Chondrocyte (in vitro differentiated cells): ENCODE data around the gene MAGEA1. TPM values are rescaled to one million over a fixed set of nuclear protein-coding genes. Genes with fewer than 3 reads are reported as not detected.
"Not testable (repeated sequence)": the region's sequence is repeated elsewhere in the genome, so short reads cannot be mapped to it uniquely, and the experiment has no call there.

Source experiments
- DNase-seq: peaks from one replicate; pipeline ENCODE4 v3.0.0; 2021; ENCODE audit warnings: mixed read lengths, low spot score
- H3K27ac Mint-ChIP-seq: one replicate; pipeline ENCODE4 v1.8.0; 2021; ENCODE audit warnings: mild to moderate bottlenecking, moderate library complexity, mixed read lengths; ENCODE audit not compliant: unreplicated experiment
- H3K27me3 Mint-ChIP-seq: 2 replicates; pipeline ENCODE4 v1.8.0; 2021; ENCODE audit warnings: low read depth, mixed read lengths
- H3K36me3 Mint-ChIP-seq: 2 replicates; pipeline ENCODE4 v1.8.0; 2021; ENCODE audit warnings: low read depth, mixed read lengths
- H3K4me1 Mint-ChIP-seq: 2 replicates; pipeline ENCODE4 v1.8.0; 2021; ENCODE audit warnings: low read depth, mild to moderate bottlenecking, mixed read lengths
- H3K4me3 Mint-ChIP-seq: one replicate; pipeline ENCODE4 v1.8.0; 2021; ENCODE audit warnings: mild to moderate bottlenecking, moderate library complexity, mixed read lengths; ENCODE audit not compliant: unreplicated experiment
- H3K9me3 Mint-ChIP-seq: 2 replicates; pipeline ENCODE4 v1.8.0; 2021; ENCODE audit warnings: low read depth, mixed read lengths
- CTCF ChIP-seq: fragments of 200-600 bp; sonication (generic); IDR thresholded peaks from 2 replicates; pipeline ENCODE4 v1.5.0; 2021; ENCODE audit warnings: antibody characterized with exemption, mild to moderate bottlenecking, moderate library complexity
- long read RNA-seq: library from polyadenylated mRNA; stranded (forward); transcript quantifications from one replicate; pipeline ENCODE4 v2.0.0, GENCODE V29; 2021
- total RNA-seq: library from RNA; stranded (reverse); gene quantifications from 3 replicates; pipeline ENCODE4 v1.2.1, GENCODE V29; 2021

MAGEA1 gene
- not detected in 3 replicates for total RNA-seq
- long read RNA-seq = 0 reads

- H3K36me3 Mint-ChIP-seq = no peaks in the 10 kb centered on the region
- TF ChIP-seq CTCF = no peak
- no peaks in the 10 kb centered on the region for H3K4me1 Mint-ChIP-seq
- H3K9me3 Mint-ChIP-seq = peaks cover 7% of the 10 kb centered on the region
- H3K27ac Mint-ChIP-seq = no peak within 1 kb of the TSS
- no peak for DNase-seq
- H3K4me3 Mint-ChIP-seq = no peak within 1 kb of the TSS
- peaks cover 2% of the 10 kb centered on the region for H3K27me3 Mint-ChIP-seq
Observed at GRCh38 chrX:153179131-153179530, at the start of gene MAGEA1. MAGEA1 (plus strand) TSS chrX:153179284; CDS start chrX:153182390, 3,106 bp downstream.

- H3K27me3 Mint-ChIP-seq, H3K4me1 Mint-ChIP-seq, H3K36me3 Mint-ChIP-seq, H3K4me3 Mint-ChIP-seq, DNase-seq, H3K9me3 Mint-ChIP-seq, H3K27ac Mint-ChIP-seq: not testable (repeated sequence)
Observed at GRCh38 chrX:153132924-153133323, 46.2 kb upstream of the MAGEA1 start.

GRCh38 chrX:153139074-153139473 is 40.0 kb upstream of the MAGEA1 start:
- H3K4me1 Mint-ChIP-seq, H3K27ac Mint-ChIP-seq, H3K36me3 Mint-ChIP-seq, DNase-seq, H3K27me3 Mint-ChIP-seq, H3K9me3 Mint-ChIP-seq, H3K4me3 Mint-ChIP-seq: not testable (repeated sequence)

- not testable (repeated sequence) for H3K36me3 Mint-ChIP-seq, H3K4me3 Mint-ChIP-seq, H3K27me3 Mint-ChIP-seq, H3K9me3 Mint-ChIP-seq, H3K4me1 Mint-ChIP-seq, DNase-seq, H3K27ac Mint-ChIP-seq
Observed at GRCh38 chrX:153146288-153146687, 32.8 kb upstream of the MAGEA1 start.

- no peak for TF ChIP-seq CTCF
- Mint-ChIP-seq H3K9me3 (peaks cover 6% of the 10 kb centered on the region), H3K4me1 (no peaks in the 10 kb centered on the region), H3K27ac (no peak overlapping the region), H3K4me3 (no peak overlapping the region), H3K27me3 (peaks cover 8% of the 10 kb centered on the region), H3K36me3 (no peaks in the 10 kb centered on the region)
- no peak for DNase-seq
Observed at GRCh38 chrX:153153516-153153915, 25.6 kb upstream of the MAGEA1 start.

- Mint-ChIP-seq H3K36me3 (no peaks in the 10 kb centered on the region), H3K27ac (no peak overlapping the region), H3K9me3 (peaks cover 9% of the 10 kb centered on the region), H3K4me3 (no peak overlapping the region), H3K4me1 (no peaks in the 10 kb centered on the region), H3K27me3 (peaks cover 8% of the 10 kb centered on the region)
- TF ChIP-seq CTCF = no peak
- no peak for DNase-seq
Observed at GRCh38 chrX:153157450-153157849, 21.6 kb upstream of the MAGEA1 start.

- Mint-ChIP-seq H3K9me3 (peaks cover 9% of the 10 kb centered on the region), H3K4me1 (no peaks in the 10 kb centered on the region), H3K36me3 (no peaks in the 10 kb centered on the region), H3K27ac (no peak overlapping the region), H3K27me3 (peaks cover 8% of the 10 kb centered on the region), H3K4me3 (no peak overlapping the region)
- TF ChIP-seq CTCF = no peak
- no peak for DNase-seq
Observed at GRCh38 chrX:153158319-153158718, 20.8 kb upstream of the MAGEA1 start.
